ENCODE data around the gene SIT1.

DNA sequence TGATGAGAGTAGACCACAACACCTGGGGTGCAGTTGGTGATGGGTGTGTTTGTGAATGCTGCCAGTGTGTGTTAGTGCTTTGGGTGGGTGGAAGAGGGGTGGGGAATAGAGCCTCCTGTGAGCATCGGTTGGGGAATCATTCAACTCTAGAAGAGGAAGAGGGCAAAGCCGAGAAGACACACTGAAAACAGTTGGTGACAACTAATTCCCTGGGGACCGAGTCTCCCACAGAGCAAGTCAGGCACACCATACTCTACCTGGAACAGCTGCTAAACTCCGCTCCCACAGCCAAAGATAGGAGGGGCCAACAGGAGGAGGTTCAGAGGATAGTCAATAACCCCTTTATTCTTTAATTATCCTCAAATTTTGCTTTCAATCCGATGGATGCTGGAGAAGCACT is 15.8 kb upstream of the SIT1 start:
- TF ChIP-seq, protein P1, sequence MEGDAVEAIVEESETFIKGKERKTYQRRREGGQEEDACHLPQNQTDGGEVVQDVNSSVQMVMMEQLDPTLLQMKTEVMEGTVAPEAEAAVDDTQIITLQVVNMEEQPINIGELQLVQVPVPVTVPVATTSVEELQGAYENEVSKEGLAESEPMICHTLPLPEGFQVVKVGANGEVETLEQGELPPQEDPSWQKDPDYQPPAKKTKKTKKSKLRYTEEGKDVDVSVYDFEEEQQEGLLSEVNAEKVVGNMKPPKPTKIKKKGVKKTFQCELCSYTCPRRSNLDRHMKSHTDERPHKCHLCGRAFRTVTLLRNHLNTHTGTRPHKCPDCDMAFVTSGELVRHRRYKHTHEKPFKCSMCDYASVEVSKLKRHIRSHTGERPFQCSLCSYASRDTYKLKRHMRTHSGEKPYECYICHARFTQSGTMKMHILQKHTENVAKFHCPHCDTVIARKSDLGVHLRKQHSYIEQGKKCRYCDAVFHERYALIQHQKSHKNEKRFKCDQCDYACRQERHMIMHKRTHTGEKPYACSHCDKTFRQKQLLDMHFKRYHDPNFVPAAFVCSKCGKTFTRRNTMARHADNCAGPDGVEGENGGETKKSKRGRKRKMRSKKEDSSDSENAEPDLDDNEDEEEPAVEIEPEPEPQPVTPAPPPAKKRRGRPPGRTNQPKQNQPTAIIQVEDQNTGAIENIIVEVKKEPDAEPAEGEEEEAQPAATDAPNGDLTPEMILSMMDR (IDR thresholded peaks at IDR 0.05) = no peak
- TF ChIP-seq POLR2A (IDR thresholded peaks at IDR 0.05) = no peak

All from testis (tissue), 2 donors.